Activated CD4-positive, alpha-beta T cell treated with anti-CD3 and anti-CD28 coated beads for 1 hour (primary cell): ENCODE results near the gene AKAP8.

ENCODE experiments used
- DNase-seq: peaks from one replicate; pipeline ENCODE4 v3.0.0-alpha.2; 2020

Gene AKAP8

GRCh38 chr19:15328312-15328711, 51.3 kb downstream of the AKAP8 start:
- DNase-seq, result no peak

GRCh38 chr19:15324791-15325519, 54.6 kb downstream of the AKAP8 start:
- no peak for DNase-seq

DNA sequence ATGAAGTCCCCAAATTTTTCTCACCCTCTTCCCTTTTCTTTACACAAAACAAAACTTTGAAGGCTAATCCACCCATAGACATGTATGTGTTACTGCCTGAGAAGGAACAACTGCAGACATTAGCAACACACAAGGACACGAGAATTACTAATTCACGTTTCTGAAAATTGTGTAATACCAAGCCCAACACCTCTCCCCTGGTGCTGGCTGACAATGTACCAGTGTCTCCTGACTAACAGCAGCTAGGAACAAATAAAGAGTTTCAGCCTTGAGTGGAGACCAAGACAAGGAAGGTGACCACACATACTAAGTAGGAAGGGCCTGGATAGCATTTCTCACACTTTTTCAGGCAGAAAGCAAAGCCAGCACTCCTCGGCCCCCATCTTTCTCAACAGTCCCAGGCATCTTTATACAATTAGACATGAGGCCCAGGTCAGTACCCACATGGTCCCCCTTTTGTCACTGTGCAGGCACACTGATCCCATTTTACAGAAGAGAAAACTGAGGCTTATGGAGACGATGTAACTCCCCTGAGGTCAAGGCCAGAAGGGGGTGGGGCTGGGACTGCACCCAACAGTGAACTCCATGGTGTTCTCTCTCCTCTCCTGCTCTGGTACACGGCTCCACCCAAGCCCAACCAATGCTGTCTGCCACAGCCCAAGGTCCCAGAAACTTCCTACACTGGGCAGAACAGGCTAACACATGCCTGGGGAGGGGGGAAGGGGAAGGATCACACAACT, 55.9 kb downstream of the AKAP8 start:
- DNase-seq, result no peak

DNA sequence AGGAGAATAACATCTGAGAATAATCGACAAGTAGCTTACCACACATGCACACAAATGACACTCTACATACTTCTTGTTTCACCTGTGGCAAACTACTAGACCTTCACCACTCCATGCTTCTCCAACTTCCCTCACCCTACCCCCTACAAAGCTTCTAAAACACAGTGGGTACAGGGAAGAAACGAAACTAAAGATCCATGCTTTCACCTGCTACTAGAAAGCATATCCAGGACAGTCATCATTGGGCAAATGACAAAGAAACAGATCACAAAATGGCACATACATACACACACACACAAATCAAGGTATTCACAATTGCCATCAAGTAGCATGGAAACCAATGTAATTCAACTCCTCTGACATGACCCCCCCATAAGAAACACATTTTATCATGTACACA, 57.8 kb downstream of the AKAP8 start:
- DNase-seq, result no peak

GRCh38 chr19:15320116-15320515, 59.5 kb downstream of the AKAP8 start:
- no peak for DNase-seq

GRCh38 chr19:15318241-15318691, 61.3 kb downstream of the AKAP8 start:
- no peak for DNase-seq

- no peak for DNase-seq
Observed at GRCh38 chr19:15317392-15318071, 62.1 kb downstream of the AKAP8 start.

GRCh38 chr19:15316498-15316897, 63.1 kb downstream of the AKAP8 start:
- DNase-seq, result no peak

GRCh38 chr19:15315101-15315500, 64.5 kb downstream of the AKAP8 start:
- no peak for DNase-seq

GRCh38 chr19:15313649-15314279, 65.8 kb downstream of the AKAP8 start:
- DNase-seq, result no peak

DNA sequence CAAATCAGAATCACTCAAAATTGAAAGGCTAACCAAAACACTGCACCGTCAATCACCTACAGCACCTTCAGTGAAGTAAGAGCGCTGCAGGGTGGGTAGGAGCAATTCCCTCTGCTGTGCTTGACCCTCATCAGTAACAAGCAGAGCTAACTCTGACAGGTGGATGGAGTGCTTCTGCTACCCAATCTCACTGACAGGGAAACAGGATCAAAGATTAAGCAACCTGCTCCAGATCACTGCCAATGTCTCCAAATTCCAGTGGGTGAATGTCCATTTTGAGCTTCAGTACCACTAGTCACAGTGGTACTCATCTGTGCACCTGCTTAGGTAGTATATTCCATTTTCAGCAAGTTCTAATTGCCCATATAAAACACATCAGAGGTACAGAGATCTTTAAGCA, 72.4 kb downstream of the AKAP8 start:
- DNase-seq, result no peak

DNA sequence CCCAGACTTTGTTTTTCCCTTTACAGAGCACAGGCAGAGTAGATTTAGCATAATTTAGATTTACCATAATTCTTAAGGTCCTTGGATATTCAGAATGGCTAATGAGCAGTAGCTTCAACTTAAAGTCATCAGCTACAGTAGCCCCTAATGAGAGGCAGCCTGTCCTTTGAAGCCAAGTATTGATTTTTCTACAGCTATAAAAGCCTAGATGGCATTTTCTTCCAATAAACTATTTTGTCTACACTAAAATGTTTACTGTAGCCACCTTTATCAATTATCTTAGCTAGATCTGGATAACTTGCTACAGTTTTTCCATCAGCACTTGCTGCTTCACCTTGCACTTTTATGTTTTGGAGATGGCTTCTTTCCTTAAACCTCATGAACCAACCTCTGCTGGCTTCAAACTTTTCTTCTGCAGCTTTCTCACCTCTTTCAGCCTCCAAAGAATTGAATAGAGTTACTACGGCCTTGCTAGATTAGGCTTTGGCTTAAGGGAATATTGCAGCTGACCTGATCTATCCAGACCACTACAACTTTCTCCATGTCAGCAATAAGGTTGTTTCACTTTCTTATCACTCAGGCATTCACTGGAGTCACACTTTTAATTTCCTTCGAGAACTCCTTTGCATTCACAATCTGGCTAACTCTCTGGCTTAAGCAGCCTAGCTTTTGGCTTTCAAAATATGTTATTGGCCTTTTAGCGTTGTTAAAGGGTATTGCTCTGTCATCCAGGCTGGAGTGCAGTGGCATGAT, 73.8 kb downstream of the AKAP8 start:
- no peak for DNase-seq

DNA sequence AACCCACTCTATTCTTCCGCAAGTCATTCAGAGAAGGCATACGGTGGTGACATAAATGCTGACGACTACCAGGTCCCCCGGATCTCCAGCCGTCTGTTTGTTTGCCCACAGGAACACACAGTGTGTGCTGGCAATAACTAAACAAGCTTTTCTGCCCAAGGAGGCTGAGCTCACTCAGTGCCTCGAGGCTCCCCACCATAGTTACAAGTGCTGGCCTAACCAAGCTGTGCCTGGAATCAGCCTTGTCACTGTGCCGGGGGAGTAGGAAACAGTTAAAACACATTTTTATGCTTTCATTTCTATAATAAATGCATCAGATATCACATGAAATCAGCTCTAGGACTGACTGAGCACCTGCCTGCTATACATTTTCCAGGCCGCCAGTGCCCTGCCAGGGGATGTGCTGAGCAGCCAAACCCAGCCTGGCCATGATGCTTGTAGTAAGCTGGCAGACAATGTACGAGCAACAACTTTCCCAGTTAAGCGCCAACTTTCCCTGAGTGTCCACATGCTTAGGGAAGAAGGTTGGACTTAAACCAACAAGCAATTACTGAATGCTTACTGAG, 75.4 kb downstream of the AKAP8 start:
- no peak for DNase-seq
